H1 (cell line): ENCODE data around the gene RAB3B. TPM values are rescaled to one million over a fixed set of nuclear protein-coding genes. Genes with fewer than 3 reads are reported as not detected.

Experiments used
- CTCF ChIA-PET: fragments of 300-600 bp; sonication (Branson Sonifier 250); formaldehyde crosslinking; loops from one replicate; lab custom pipeline; 2021; ENCODE audit not compliant: partially characterized antibody; lab: Charles Lee
- POLR2A ChIA-PET: fragments of 300-600 bp; sonication (Branson Sonifier 250); formaldehyde crosslinking; loops from one replicate; lab custom pipeline; 2021; ENCODE audit warnings: inconsistent platforms; ENCODE audit not compliant: partially characterized antibody; lab: Charles Lee
- DNase-seq, 2 experiments: peaks; one replicate each; pipeline versions ENCODE4 v3.0.0 to v3.0.0-alpha.2; 2010 to 2022; ENCODE audit warnings: low spot score in 2 of 2, low read depth in 1 of 2, mixed read lengths in 1 of 2
- FAIRE-seq: peaks from 2 replicates; lab custom pipeline; 2011; peaks lifted over from hg19 to GRCh38; lab: Jason Lieb, UNC
- H2AFZ ChIP-seq: 2 replicates; pipeline ENCODE4 v1.8.1; 2012; ENCODE audit warnings: low read length, inconsistent platforms
- H2AK5ac ChIP-seq: 2 replicates; pipeline ENCODE4 v1.6.1; 2013; ENCODE audit warnings: low read depth, low read length
- H2BK120ac ChIP-seq: replicated peaks from 2 replicates; pipeline ENCODE3; 2013; ENCODE audit warnings: low read depth, low read length, inconsistent platforms
- H2BK12ac ChIP-seq: 2 replicates; pipeline ENCODE4 v1.6.1; 2013; ENCODE audit warnings: low read depth, low read length
- H2BK15ac ChIP-seq: 2 replicates; pipeline ENCODE4 v1.6.1; 2013; ENCODE audit warnings: low read length
- H2BK20ac ChIP-seq: 2 replicates; pipeline ENCODE4 v1.6.1; 2013; ENCODE audit warnings: low read length
- H2BK5ac ChIP-seq: 2 replicates; pipeline ENCODE4 v1.6.1; 2013; ENCODE audit warnings: low read depth, low read length
- H3K14ac ChIP-seq: 2 replicates; pipeline ENCODE4 v1.6.1; 2013; ENCODE audit warnings: inconsistent platforms; ENCODE audit not compliant: insufficient read length
- H3K18ac ChIP-seq: 2 replicates; pipeline ENCODE4 v1.6.1; 2013; ENCODE audit warnings: low read length; ENCODE audit errors: extremely low read depth
- H3K23ac ChIP-seq: 2 replicates; pipeline ENCODE4 v1.6.1; 2013; ENCODE audit warnings: inconsistent platforms; ENCODE audit not compliant: insufficient read length
- H3K23me2 ChIP-seq: 2 replicates; pipeline ENCODE4 v1.6.1; 2013; ENCODE audit warnings: low read depth, low read length
- H3K27ac ChIP-seq: 2 replicates; pipeline ENCODE4 v1.6.1; 2011; ENCODE audit warnings: low read depth, low read length, inconsistent platforms
- H3K27me3 ChIP-seq, 4 experiments: replicated peaks in 1 of 4; 1 replicate in 1 of 4; 2 replicates in 3 of 4; pipeline versions ENCODE4 v1.6.1 to v1.8.1; 2011 to 2013; ENCODE audit warnings: low read length in 3 of 4, mild to moderate bottlenecking in 3 of 4, inconsistent platforms in 2 of 4, mixed read lengths in 2 of 4, moderate library complexity in 1 of 4; ENCODE audit not compliant: control insufficient read depth in 3 of 4, insufficient read depth in 3 of 4; ENCODE audit errors: extremely low read depth in 1 of 4
- H3K36me3 ChIP-seq, 4 experiments: 2 replicates each; pipeline versions ENCODE4 v1.6.1 to v1.8.1; 2011 to 2013; ENCODE audit warnings: mild to moderate bottlenecking in 4 of 4, low read length in 3 of 4, moderate library complexity in 2 of 4, control low read depth in 1 of 4, inconsistent platforms in 1 of 4; ENCODE audit not compliant: insufficient read depth in 4 of 4, control insufficient read depth in 2 of 4
- H3K4ac ChIP-seq: replicated peaks from 2 replicates; pipeline ENCODE3; 2013; ENCODE audit warnings: low read length, low read depth, mixed read lengths, inconsistent platforms; ENCODE audit not compliant: insufficient read length
- H3K4me1 ChIP-seq, 4 experiments: replicated peaks in 1 of 4; 1 replicate in 1 of 4; 2 replicates in 3 of 4; pipeline versions ENCODE4 v1.6.1 to v1.8.1; 2011 to 2013; ENCODE audit warnings: low read length in 3 of 4, inconsistent platforms in 2 of 4, mixed read lengths in 1 of 4; ENCODE audit not compliant: insufficient read depth in 4 of 4, control insufficient read depth in 3 of 4
- H3K4me2 ChIP-seq, 2 experiments: 2 replicates each; pipeline versions ENCODE4 v1.6.1 to v1.8.1; 2011 to 2013; ENCODE audit warnings: low read depth in 2 of 2, low read length in 2 of 2, control low read depth in 1 of 2, inconsistent platforms in 1 of 2, mild to moderate bottlenecking in 1 of 2; ENCODE audit not compliant: insufficient read depth in 1 of 2
- H3K4me3 ChIP-seq, 4 experiments: fragments of 200-600, 300-600 bp in 1 of 4; sonication (generic), shearing (Covaris generic), sonication (Bioruptor Twin) in 1 of 4; 2 replicates each; pipeline versions ENCODE4 v1.5.1 to v1.8.1; 2011 to 2016; ENCODE audit warnings: low read length in 4 of 4, low read depth in 3 of 4, control low read depth in 2 of 4, inconsistent platforms in 2 of 4, mild to moderate bottlenecking in 2 of 4, mixed read lengths in 1 of 4, moderate library complexity in 1 of 4; ENCODE audit not compliant: insufficient read depth in 2 of 4; ENCODE audit errors: extremely low read depth in 1 of 4
- H3K56ac ChIP-seq: replicated peaks from 2 replicates; pipeline ENCODE3; 2013; ENCODE audit warnings: low read depth, mild to moderate bottlenecking, mixed read lengths, low read length, inconsistent platforms; ENCODE audit not compliant: insufficient read length
- H3K79me1 ChIP-seq: 2 replicates; pipeline ENCODE4 v1.6.1; 2013; ENCODE audit warnings: low read depth, low read length, control low read depth
- H3K79me2 ChIP-seq, 2 experiments: 2 replicates each; pipeline versions ENCODE4 v1.6.1 to v1.8.1; 2012 to 2013; ENCODE audit warnings: low read length in 2 of 2, mild to moderate bottlenecking in 2 of 2, inconsistent platforms in 1 of 2; ENCODE audit not compliant: insufficient read depth in 2 of 2, control insufficient read depth in 1 of 2
- H3K9ac ChIP-seq, 4 experiments: replicated peaks in 1 of 4; 1 replicate in 1 of 4; 2 replicates in 3 of 4; pipeline versions ENCODE4 v1.6.1 to v1.8.1; 2011 to 2013; ENCODE audit warnings: low read depth in 3 of 4, low read length in 3 of 4, control low read depth in 2 of 4, mild to moderate bottlenecking in 2 of 4, moderate library complexity in 2 of 4, inconsistent platforms in 1 of 4; ENCODE audit errors: extremely low read depth in 1 of 4
- H3K9me3 ChIP-seq, 2 experiments: 2 replicates each; pipeline versions ENCODE4 v1.6.1 to v1.8.1; 2012 to 2013; ENCODE audit warnings: mild to moderate bottlenecking in 2 of 2, moderate library complexity in 2 of 2, control low read depth in 1 of 2, inconsistent platforms in 1 of 2, low read depth in 1 of 2, low read length in 1 of 2, mixed read lengths in 1 of 2; ENCODE audit not compliant: insufficient read depth in 2 of 2
- H4K20me1 ChIP-seq, 2 experiments: replicated peaks in 1 of 2; 2 replicates each; pipeline versions ENCODE3 to v1.8.1; 2011 to 2013; ENCODE audit warnings: inconsistent platforms in 2 of 2, low read length in 2 of 2, mild to moderate bottlenecking in 1 of 2; ENCODE audit not compliant: insufficient read depth in 2 of 2, control insufficient read depth in 1 of 2
- H4K5ac ChIP-seq: 2 replicates; pipeline ENCODE4 v1.6.1; 2013; ENCODE audit warnings: low read length, low read depth, mixed read lengths, inconsistent platforms; ENCODE audit not compliant: insufficient read length
- H4K8ac ChIP-seq: 2 replicates; pipeline ENCODE4 v1.8.0; 2013; ENCODE audit warnings: mild to moderate bottlenecking, moderate library complexity, low read length, inconsistent platforms; ENCODE audit not compliant: insufficient read depth; ENCODE audit errors: extremely low read depth
- H4K91ac ChIP-seq: replicated peaks from 2 replicates; pipeline ENCODE3; 2013; ENCODE audit warnings: low read length, mixed read lengths, inconsistent platforms; ENCODE audit not compliant: insufficient read length
- CBX8 ChIP-seq: fragments of 300-800, 300-1000 bp; sonication (generic); IDR thresholded peaks from 2 replicates; pipeline ENCODE4 v1.7.1; 2016; ENCODE audit warnings: low read depth, low read length, borderline replicate concordance
- GTF2F1 ChIP-seq: IDR thresholded peaks from 2 replicates; pipeline ENCODE4 v1.6.1; 2012; ENCODE audit warnings: low read depth, low read length, improper control_type of control experiment, borderline replicate concordance
- NRF1 ChIP-seq: IDR thresholded peaks from 2 replicates; pipeline ENCODE4 v1.6.1; 2011; ENCODE audit warnings: mild to moderate bottlenecking, low read depth, low read length, improper control_type of control experiment
- SIX5 ChIP-seq: IDR thresholded peaks from 2 replicates; pipeline ENCODE4 v1.6.1; 2011; ENCODE audit warnings: mild to moderate bottlenecking, low read depth, low read length
- TAF1 ChIP-seq: IDR thresholded peaks from 2 replicates; pipeline ENCODE4 v1.6.1; 2011; ENCODE audit warnings: mild to moderate bottlenecking, low read depth, low read length
- ZNF274 ChIP-seq: IDR thresholded peaks from 2 replicates; pipeline ENCODE4 v1.7.0; 2012; ENCODE audit warnings: low read length, borderline replicate concordance; ENCODE audit errors: extremely low read depth
- WGBS, 2 experiments: shearing (Covaris generic) in 1 of 2; methylation state at CpG; one replicate each; pipeline versions ENCODE4 v1.1.6 to v1.1.7; 2013 to 2015; ENCODE audit warnings: low lambda C conversion rate in 2 of 2, mixed read lengths in 2 of 2, inconsistent platforms in 1 of 2, low coverage in 1 of 2, missing lambda C conversion rate in 1 of 2; ENCODE audit not compliant: insufficient replicate concordance in 2 of 2, insufficient coverage in 1 of 2, insufficient read length in 1 of 2; ENCODE audit errors: extremely low coverage in 1 of 2, missing lambda C conversion rate in 1 of 2; 5-methylcytosine and 5-hydroxymethylcytosine counted together
- polyA plus RNA-seq, 7 experiments: library from polyadenylated mRNA; depleted of rRNA in 3 of 7; stranded (reverse) in 5 of 7; unstranded in 2 of 7; fragments of >200 nt in 5 of 7; fragments of 200-250 nt in 2 of 7; gene quantifications; 1 replicate in 5 of 7; 2 replicates in 1 of 7; 4 replicates in 1 of 7; pipeline versions ENCODE4 v1.2.1 to v1.2.3, GENCODE V29; 2011 to 2013; ENCODE audit warnings: missing spikeins in 2 of 7, mixed read lengths in 2 of 7
- total RNA-seq: library from RNA; stranded (reverse); fragmentation: NEBNext Ultra II Directional; extraction: Animal tissue kit (Norgen Biotek cat#: 25700); gene quantifications from 2 replicates; pipeline ENCODE4 v1.2.1, GENCODE V29; 2021
- TF ChIP-seq, protein P1 (sequence below): IDR thresholded peaks from 2 replicates; pipeline ENCODE4 v1.6.1; 2011; ENCODE audit warnings: low read length, improper control_type of control experiment
- TF ChIP-seq, protein P2 (sequence below): IDR thresholded peaks from 2 replicates; pipeline ENCODE4 v1.6.1; 2012; ENCODE audit warnings: inconsistent platforms

The RAB3B gene
- total and polyA plus RNA-seq, 2 of the 8 experiments (the other 6 are each of a cell fraction or from before 2014, with no cell fraction given), result 12.5 to 36.8 TPM

DNA sequence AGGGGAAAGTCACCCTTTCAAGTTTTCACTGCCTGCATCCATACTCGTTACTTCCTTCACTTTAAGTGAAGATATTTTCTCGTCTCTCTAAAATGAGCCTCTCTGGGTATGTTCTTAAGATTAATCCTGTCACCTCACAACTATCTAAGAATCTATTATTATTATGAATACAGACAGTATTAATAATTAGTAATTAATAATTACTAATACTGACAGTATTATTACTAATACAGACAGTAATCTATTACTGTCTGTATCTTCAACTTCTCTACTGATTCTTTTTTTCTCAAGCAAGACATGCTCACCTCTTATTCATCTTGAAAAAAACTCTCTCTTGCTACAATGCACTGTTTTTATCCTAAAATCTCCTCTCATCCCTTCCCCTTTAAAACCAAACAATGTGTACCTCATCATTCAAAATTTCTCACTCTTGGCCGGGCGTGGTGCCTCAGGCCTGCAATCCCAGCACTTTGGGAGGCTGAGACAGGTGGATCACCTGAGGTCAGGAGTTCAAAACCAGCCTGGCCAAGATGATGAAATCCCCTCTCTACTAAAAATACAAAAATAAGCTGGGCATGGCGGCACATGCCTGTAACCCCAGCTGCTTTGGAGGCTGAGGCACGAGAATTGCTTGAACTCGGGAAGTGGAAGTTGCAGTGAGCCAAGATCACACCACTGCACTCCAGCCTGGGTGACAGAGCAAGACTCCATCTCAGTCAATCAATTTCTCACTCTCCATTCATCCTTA is 119.7 kb downstream of the RAB3B start:
- H3K36me3 ChIP-seq, result no peaks in the 10 kb centered on the region; a peak in 1 of 8 replicates
- H4K5ac ChIP-seq, result no peak overlapping the region
- no peak overlapping the region for H3K18ac ChIP-seq
- H3K27ac ChIP-seq, result no peak overlapping the region
- 92% methylated on average over 7 of the region's 7 CpGs; no CpG with 5 or more reads in 1 of the 2 experiments for WGBS, 2 experiments
- H4K8ac ChIP-seq, result no peak overlapping the region
- H3K56ac ChIP-seq, result no peak overlapping the region
- no peak overlapping the region for H2AK5ac ChIP-seq
- H4K91ac ChIP-seq, result no peak overlapping the region
- FAIRE-seq (no peak), DNase-seq (no peak)
- H2BK5ac ChIP-seq, result no peak overlapping the region
- H2BK12ac ChIP-seq, result no peak overlapping the region
- TF ChIP-seq GTF2F1 (no peak), SIX5 (no peak), CBX8 (no peak), ZNF274 (no peak), NRF1 (no peak), TAF1 (no peak)
- TF ChIP-seq, protein P1, sequence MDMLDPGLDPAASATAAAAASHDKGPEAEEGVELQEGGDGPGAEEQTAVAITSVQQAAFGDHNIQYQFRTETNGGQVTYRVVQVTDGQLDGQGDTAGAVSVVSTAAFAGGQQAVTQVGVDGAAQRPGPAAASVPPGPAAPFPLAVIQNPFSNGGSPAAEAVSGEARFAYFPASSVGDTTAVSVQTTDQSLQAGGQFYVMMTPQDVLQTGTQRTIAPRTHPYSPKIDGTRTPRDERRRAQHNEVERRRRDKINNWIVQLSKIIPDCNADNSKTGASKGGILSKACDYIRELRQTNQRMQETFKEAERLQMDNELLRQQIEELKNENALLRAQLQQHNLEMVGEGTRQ, result no peak
- TF ChIP-seq, protein P2, sequence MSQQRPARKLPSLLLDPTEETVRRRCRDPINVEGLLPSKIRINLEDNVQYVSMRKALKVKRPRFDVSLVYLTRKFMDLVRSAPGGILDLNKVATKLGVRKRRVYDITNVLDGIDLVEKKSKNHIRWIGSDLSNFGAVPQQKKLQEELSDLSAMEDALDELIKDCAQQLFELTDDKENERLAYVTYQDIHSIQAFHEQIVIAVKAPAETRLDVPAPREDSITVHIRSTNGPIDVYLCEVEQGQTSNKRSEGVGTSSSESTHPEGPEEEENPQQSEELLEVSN, result no peak
- H3K4me2 ChIP-seq, result no peak overlapping the region
- POLR2A ChIA-PET, result interaction anchor here (1.0 to 4.4 kb wide), 3 partner anchors 8 to 11 kb away, joined by 5 to 17 read pairs (median 9); partner anchors contain the start of gene NRDC
- H3K79me2 ChIP-seq, result peaks cover 8 to 98% of the 10 kb centered on the region in 2 experiments
- H3K14ac ChIP-seq, result no peak overlapping the region
- H2AFZ ChIP-seq, result no peak overlapping the region
- no peak overlapping the region for H3K4me3 ChIP-seq
- H2BK15ac ChIP-seq, result no peak overlapping the region
- H3K79me1 ChIP-seq, result peaks cover 3% of the 10 kb centered on the region; the same call in 1 of the 2 replicates
- H4K20me1 ChIP-seq, result peaks cover 0 to 3% of the 10 kb centered on the region in 2 experiments
- H3K27me3 ChIP-seq, result no peaks in the 10 kb centered on the region
- no peak overlapping the region for H3K9ac ChIP-seq
- H3K4me1 ChIP-seq, result peaks cover 0 to 3% (median 0%) of the 10 kb centered on the region in 4 experiments; a peak in 2 of 7 replicates
- H2BK120ac ChIP-seq, result no peak overlapping the region
- no peaks in the 10 kb centered on the region for H3K9me3 ChIP-seq
- no peak overlapping the region for H3K4ac ChIP-seq
- CTCF ChIA-PET, result no interaction called here
- no peaks in the 10 kb centered on the region for H3K23me2 ChIP-seq
- no peak overlapping the region for H2BK20ac ChIP-seq
- no peak overlapping the region for H3K23ac ChIP-seq
